Right renal pelvis (tissue), 4 donors: ENCODE measurements around the gene MGST2. TPM values are rescaled to one million over a fixed set of nuclear protein-coding genes. Genes with fewer than 3 reads are reported as not detected.

Source experiments
- DNase-seq, 4 donors: peaks; one replicate each; pipeline ENCODE4 v3.0.0-alpha.2; 2013; ENCODE audit warnings: low read depth in 4 of 4, low spot score in 3 of 4, missing footprints in 1 of 4
- polyA plus RNA-seq, 4 donors: library from polyadenylated mRNA; unstranded; fragments of 120-200 nt; gene quantifications; one replicate each; pipeline ENCODE4 v1.2.1, GENCODE V29; 2013; ENCODE audit not compliant: insufficient read length in 4 of 4

The MGST2 gene
- polyA plus RNA-seq, 4 donors: 56.1 to 65.1 (median 62.9) TPM

- DNase-seq: no peak
Observed at GRCh38 chr4:139669335-139669734, 3.7 kb downstream of the MGST2 start.

GRCh38 chr4:139669890-139670289 is 4.3 kb downstream of the MGST2 start:
- DNase-seq: no peak

GRCh38 chr4:139670775-139671174 is 5.2 kb downstream of the MGST2 start:
- no peak for DNase-seq

- DNase-seq: no peak
Observed at GRCh38 chr4:139672215-139672614, 6.6 kb downstream of the MGST2 start.

GRCh38 chr4:139672732-139673131 is 7.1 kb downstream of the MGST2 start:
- DNase-seq: no peak

GRCh38 chr4:139674875-139675550 is 9.4 kb downstream of the MGST2 start:
- DNase-seq: no peak

- no peak for DNase-seq
Observed at GRCh38 chr4:139675651-139676050, 10.0 kb downstream of the MGST2 start.

GRCh38 chr4:139676365-139676764 is 10.7 kb downstream of the MGST2 start:
- DNase-seq: no peak

- DNase-seq: no peak
Observed at GRCh38 chr4:139676913-139677585, 11.4 kb downstream of the MGST2 start.

GRCh38 chr4:139682309-139682708 is 16.7 kb downstream of the MGST2 start:
- no peak for DNase-seq

- no peak for DNase-seq
Observed at GRCh38 chr4:139682741-139683151, 17.1 kb downstream of the MGST2 start.

GRCh38 chr4:139684351-139684750 is 18.7 kb downstream of the MGST2 start:
- DNase-seq: no peak

GRCh38 chr4:139685180-139685579 is 19.6 kb downstream of the MGST2 start:
- no peak for DNase-seq

GRCh38 chr4:139686130-139686529 is 20.5 kb downstream of the MGST2 start:
- no peak for DNase-seq

- no peak for DNase-seq
Observed at GRCh38 chr4:139686988-139687387, 21.4 kb downstream of the MGST2 start.

- no peak for DNase-seq
Observed at GRCh38 chr4:139689093-139689722, 23.6 kb downstream of the MGST2 start.

GRCh38 chr4:139690419-139690818 is 24.8 kb downstream of the MGST2 start:
- no peak for DNase-seq

- no peak for DNase-seq
Observed at GRCh38 chr4:139692309-139693012, 26.8 kb downstream of the MGST2 start.

- no peak for DNase-seq
Observed at GRCh38 chr4:139694522-139695107, 29.0 kb downstream of the MGST2 start.

GRCh38 chr4:139696491-139696890 is 30.9 kb downstream of the MGST2 start:
- DNase-seq: no peak
